HG02885 (cell line): ENCODE results near the gene TPX2.

Experiments used
- ATAC-seq: cut with Tn5 transposase; IDR thresholded peaks from one replicate; pipeline ENCODE4 v1.9.1; 2021; ENCODE audit warnings: mild to moderate bottlenecking; ENCODE audit not compliant: unreplicated experiment, poor library complexity

The TPX2 gene

DNA sequence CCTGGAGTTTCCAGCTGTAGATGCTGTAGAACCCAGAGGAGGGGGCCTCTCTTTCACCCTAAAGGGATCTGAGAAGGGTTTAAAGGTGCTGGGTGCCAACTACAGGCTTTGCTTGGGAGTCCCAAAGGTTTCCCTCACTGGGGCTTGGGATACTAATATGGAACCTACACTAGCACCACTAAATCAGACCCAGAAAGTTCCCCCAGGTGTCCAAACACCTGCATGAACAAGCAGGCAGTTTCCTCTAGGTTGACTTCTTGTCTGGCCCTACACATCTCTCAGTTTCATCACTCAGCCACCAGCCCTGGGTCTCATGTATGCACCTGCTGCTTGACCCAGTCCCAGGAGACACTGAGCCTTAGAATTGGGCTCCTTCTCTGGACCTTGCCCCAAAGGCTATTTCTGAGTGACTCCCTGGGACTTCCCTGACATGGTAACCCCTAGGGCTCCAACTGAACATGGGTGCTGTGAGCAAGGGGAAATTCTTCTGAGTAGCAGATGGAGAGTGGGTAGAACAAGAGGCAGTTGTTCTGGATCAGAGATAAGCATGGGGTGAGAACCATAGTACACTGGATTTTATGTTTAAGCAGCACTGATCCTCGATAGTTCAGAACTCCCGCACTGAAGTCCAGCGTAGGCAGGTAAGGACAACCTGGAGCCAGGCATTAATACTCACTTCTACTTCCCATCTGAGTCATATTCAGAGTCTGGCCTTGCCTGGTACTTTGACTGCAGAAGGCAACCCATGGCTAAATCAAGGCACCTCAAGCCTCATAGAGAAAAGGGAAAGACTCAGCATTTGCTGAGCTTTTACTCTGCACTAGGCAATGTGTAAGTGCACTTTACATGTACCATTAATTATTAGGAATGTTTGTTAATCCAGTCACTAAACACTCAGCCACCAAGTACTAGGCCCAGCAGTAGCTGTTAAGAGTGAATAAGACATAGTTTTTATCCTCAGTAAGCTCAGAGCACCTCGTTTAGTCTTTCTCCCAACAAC lies 33.2 kb upstream of the TPX2 start:
- peak; percentile 85 for ATAC-seq

DNA sequence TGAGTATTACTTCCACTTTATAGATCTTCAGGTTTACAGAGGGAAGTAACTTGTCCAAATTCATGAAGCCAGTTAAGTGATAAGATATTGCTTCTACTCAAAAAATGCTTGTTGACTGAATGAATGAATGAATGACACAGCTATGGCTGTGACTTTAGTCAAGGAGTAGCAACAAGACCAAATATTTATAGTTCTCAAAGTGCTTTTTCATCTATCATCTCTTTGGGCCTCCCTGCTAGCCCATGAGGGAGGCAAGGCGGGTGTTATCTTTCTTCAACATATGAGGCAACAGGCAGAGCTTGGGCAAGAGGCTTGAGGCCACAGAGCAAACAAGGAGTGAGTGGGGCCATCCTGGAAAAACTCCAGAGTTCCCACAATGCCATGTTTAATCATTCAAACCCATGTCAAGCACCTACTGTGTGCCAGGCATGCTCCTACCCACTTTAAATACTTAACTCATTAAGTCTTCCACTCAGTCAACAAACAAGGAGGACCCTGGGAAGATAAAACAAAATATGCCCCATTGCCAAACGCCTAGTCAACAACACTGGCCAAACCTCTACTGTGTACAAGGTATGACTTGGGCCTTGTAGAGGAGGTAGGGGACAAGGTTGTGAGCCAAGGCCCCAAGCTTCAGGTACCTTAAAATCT lies 32.4 kb upstream of the TPX2 start:
- no peak for ATAC-seq

DNA sequence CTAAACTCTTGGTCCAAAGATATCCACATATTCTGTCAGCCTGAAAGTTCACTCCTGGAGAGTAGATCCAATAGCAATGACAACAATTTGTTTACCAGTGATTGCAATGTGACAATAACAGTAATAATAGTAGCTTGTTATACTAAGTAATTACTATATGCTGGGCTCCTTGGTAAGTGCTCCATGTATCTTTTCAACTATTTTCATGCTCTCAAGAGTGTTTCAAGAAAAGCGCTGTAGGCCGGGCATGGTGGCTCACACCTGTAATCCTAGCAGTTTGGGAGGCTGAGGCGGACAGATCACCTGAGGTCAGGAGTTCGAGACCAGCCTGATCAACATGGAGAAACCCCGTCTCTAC lies 31.9 kb upstream of the TPX2 start:
- no peak for ATAC-seq

DNA sequence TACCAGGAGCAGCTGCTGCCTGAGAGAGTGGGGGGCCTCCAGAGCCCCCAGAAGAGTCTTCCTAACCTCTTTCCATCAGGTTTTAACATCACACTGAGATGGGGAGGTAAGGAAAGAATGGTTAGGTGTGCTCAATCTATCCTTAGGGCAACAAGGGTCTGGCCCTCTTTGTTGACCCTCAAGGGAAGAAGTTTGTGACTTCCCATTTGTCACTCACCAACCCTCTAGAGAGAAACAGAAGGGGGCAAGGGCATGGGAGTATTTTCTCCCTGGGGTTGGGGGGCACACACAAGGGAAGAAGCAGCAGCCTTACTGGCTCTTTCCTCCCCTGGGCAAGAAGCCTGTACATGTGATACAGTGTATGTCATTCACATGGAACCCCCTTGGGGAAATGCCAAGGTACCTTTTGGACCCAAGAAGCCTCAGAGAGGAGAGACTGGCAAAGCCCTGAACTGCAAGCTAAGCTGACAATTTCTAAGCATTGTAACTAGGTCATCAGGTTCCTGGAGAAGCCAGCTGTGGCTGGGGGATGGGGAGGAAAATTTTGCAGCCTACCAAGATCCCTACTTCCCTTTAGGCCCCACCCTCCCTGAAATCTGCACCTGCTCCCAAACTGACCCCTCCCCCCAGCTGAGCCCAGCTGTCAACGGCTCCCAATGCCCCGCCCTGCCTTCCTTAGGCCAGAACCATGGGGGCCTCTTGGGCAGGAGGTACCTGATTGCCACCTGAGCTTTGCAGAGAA lies 30.9 kb upstream of the TPX2 start:
- ATAC-seq, result no peak

DNA sequence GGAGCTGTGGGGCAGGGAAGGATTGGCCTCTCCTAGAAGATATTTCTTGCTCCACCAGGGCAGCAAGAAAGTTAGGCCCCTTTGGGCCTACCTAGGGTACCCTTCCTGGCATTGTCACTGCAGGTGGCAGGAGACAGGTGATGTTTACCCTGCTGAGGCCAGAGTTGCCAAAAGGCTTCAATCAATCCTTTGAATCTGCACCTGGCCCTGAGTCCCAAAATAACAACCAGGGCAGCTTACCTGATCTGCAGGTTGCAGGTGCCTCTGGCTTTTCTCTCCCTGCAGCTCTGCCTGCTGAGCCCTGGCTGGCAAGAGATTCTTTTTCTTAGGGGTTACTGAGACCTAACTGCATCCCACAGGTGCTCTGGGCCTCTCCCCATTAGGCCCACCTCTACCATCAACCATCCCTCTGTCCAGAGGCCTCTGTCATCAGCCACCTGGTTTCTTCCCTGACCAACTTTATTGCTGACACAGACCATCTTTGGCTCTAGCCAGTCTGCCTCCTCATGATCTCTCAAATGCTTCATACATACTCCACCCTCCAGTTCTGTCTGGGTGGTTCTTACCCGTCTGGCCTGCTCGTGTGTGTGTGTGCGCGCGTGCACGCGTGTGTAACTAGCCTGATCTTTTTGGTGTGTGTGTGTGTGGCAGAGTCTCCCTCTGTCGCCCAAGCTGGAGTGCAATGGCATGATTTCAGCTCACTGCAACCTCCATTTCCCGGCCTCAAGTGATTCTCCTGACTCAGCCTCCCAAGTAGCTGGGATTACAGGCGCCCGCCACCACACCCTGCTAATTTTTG lies 30.2 kb upstream of the TPX2 start:
- ATAC-seq, result no peak

DNA sequence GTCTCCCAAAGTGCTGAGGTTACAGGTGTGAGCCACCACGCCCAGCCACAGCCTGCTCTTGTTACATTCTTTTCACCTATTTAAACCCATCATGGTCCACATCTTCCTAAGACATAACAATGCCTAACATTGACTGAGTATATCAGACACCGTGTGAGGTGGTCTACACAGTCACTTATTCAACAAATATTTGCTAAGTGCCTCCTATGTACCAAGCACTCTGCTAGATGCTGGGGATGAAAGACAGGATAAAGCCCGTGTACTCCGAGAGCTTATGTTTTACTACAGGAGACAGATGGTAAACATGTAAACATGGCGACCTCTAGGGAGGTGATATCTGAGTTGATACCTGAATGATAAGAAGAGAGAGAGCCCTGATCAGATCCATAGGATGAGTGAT lies 29.2 kb upstream of the TPX2 start:
- ATAC-seq, result no peak

DNA sequence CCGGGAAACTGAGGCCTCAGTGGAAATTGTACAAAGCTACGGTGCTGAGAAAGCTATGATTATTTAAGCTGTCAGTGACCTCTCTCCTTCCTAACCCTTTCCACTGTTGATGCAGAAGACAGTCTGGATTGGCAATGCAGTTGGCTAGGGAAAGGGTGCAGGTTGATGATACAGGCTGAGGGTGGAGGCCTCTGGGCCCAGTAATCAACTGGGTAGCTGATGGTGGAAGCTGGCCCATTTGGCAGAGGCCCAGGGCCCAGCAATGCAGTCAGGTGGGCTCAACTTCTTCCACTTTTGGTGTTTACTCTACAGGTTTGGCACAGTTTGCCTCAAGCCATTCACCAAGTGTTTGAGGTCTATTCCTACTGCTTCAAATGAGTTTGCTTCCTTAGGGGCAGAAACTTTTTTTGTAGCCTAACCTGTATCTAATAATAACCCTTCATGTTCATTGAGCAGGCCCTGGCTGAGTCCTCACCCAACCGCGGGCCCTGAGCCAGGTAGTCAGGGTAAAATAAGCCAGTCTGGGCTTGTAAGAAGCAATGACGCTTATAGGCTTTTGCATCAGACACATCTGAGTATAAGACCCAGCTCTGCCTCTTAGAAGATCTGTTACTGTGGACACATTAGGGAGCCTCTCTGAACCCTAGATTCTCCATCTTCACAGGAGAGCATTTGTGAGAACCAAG lies 28.5 kb upstream of the TPX2 start:
- ATAC-seq, result no peak

DNA sequence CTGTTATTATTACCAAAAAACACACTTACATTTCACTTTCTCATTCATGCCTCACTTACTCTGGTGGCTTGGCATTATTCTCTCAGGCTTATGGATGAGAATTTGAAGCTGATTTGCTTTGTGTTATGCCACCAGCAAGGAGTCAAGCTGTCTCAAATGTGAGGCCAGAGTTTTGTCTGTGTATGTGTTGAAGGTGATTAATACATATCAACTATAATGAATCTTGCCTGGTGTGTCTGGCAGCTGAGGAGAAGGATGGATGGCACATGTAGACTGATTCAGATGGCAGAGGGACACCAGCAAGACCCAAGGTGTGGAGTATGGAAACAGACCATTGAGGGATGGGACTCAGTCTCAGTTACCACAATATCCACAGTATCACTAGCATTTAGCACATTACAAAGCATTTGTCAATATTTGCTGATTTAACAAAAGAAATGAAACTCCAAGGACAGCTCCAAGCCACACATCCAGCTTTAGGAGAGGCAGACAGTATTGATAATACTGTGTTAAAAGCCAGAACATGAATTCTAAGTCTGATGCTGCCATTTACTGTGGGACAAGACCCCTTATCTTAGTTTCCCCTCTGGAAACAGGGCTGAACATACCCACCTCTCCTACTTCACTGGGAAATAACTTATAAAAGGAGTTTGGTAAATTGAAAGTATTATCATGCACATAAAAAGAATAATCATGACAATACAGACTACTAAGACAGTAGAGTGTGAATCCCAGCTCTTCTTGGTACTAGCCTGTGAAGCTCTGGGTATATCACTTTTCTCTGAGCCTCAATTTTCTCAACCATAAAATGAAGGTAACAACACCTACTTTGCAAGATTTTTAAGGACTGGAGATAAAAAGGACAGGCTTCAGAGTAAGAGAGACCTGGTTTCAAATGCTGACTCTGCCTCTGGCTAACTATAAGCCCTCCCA lies 27.6 kb upstream of the TPX2 start:
- ATAC-seq, result no peak

DNA sequence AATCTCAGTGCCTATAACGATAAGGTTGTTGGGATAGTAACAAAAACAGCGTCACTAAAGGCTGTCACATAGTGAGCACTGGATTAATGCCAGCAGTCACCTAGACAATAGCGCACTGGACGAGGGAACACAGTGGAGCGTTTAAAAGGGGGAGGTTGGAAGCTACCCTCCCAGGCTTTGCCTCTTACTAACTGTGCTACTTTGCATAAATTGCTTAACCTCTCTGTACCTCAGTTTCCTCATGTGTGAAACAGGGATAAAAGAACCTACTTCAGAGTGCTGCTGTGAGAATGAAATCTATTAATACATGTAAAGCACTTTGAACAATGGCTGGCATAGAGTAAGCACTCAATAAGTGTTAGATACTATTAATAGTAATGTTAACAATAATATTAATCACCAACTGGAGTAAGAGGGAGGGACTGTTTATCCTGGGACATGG lies 27.0 kb upstream of the TPX2 start:
- no peak for ATAC-seq

DNA sequence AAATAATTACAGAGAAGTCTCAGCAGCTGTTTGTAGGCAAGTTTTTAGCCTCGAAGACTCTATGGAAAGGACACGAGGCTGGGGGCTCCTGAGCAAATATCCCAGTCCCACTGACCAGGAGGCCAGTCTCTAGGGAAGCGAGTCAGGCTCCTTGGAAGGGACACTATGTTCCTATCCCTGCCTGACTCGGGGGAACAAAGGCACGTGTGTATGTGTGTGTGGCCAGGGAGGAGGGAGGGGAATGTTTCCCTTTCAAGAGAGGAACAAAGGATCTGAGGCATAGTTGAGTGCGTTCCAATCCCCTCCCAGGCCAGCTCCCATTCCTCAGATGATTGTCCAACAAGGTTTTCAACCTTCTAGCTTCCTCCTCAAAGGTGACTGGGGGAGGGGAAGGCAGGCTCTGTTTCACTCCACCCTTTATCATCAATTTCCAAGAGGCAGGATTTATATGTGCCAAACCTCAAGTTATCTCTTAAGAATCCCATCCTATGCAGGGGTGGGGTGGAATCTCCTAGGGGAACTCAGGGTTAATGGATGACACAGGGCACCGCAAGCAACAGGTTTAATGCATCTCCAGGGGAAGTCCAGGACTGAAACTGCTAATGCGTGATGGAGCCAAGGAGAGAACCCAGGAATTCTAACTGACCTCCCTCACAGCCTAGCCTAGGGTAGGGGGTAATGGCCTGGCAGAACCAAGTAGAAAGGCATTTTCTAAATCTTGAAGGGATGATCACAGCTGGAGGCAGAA lies 26.4 kb upstream of the TPX2 start:
- no peak for ATAC-seq

DNA sequence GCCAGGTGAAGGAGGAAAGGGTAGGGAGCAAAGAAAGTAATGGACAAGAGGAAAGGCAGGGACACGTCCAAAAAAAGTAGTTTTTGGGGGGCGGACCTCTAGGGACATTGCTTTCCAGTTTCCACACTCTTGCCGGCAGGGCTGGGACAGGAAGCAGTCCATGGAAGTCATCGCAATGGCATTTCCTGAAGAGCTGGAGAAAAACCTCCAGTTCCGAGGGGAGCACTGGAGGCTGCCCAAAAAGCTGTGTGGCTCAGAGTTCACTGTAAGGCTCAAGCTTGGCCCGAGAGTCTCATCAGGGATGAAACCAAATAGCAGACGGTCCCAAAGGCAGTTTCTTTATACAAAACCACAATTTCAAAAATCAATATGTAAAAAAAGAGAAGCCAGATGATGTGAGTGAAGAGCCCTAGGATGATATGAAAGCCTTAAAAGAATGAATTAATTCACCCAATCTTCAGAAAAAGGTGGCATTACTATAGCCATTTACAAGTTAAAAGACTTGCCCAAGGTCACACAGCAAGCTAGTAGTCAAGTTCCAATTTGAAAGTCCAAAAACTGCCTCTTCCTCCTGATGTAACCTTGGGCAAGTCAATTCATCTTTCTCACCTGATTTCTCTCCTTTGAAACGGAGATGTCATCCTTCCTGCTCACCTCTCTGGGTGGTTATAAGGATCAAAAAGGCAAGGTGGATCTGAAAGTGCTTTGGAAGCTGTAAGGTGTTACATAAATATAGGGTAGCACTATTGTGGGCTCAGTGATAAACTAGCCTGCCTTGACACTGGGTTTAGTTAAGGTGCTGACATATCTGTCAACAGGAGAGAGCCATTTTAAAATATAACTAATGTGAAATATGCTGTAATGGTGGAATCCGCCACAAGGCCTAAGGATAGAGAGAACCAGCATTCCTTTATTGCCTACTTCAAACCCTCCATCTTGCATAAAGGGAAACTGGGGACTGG lies 25.5 kb upstream of the TPX2 start:
- ATAC-seq, result no peak

DNA sequence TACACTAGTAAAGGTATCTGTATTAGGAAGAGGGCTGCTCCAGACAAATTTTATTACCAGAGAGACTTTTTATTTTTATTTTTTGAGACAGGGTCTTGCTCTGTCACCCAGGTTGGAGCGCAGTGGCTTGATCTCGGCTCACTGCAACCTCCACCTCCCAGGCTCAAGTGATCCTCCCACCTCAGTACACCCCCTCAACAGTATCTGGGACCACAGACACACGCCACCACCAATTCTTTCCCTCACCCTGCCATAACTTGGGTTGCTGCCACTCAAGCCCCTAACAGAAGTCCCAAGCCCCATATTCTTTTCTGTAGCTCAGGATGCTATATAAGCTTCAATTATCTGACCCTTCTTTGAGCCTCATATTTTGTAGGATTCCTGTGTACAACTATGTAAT lies 23.3 kb upstream of the TPX2 start:
- no peak for ATAC-seq

DNA sequence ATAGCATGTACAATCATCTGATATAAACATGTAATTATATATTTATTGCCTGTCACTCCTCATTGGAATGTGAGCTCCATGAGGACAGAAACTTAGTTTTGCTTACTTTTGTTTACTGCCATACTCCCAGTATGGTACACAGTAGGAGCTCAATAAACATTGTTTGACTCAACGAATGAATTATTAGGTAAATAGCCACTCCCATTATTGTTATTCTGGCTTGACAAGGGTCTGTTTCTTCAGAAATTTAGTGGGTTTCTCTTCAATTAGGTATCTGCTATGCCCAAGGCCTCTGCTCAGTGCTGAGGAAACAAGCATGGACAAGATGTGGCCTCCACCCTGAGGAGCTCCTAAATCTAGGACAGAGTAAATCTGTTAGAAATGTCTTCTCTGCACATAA lies 22.7 kb upstream of the TPX2 start:
- ATAC-seq, result no peak

DNA sequence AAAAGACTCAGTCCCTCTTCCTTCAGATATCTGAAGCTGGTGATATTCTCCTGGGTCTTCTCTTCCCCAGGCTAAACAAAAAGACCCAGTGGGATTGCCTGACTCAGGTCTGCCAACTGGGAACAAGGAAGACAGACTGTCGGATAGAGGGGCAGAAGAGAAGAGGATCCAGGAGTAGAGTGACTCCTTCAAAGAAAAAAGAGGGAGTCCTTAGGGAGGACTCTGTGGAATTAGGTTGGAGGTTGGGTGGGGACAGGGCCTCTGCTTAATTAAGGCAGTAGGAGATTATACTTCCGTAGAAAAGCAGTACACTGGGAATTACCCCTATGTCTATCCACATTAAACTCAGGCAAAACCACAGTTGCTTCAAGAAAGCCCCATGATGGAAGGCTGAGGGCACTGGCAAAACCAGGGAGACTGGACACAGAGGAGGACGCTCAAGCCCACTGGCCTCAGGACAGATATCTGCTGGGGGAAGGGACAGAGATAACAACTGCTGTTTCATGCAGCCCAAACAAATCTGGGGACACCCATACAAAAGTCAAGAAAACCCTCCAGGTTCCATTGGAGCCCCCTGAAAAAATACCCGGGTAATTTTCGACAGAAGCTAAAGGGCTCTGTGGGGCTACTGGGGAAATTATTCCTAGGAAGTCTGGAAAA lies 22.1 kb upstream of the TPX2 start:
- ATAC-seq, result peak; percentile 17

DNA sequence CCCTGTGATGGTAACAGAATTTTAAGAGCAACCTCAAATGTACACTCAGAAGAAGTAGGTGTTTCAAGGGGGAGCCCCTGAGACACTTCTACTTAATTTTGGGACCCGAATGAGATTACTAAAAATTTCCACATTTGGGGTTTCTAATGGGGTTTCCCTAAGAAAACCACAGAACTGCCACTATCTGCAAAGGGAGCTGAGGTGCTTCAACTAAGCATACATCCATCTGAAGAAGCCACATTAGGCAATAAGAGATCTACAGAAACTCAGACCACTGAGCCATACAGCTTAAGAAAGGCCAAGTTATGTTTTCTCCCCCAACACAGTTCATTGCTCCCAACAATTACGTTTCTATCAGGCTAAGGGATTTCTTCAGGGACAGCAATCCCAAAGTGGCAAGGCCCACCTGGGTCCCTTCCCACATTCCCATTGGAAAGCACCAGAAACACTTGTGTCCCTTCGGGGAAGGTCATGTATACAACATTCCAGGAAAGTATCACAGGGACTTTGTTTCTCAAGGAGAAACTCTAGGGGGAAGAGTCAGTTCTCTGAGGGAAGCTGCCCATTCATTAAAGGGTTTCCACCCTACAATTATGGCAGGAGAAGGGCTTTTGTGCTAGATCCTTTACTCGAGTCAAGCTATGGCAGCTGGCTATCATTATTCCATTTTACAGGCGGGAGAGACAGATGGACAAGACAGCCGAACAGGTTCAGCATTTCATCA lies 21.4 kb upstream of the TPX2 start:
- ATAC-seq, result peak; percentile 62
